ENCODE results near the gene TSPAN14. TPM values are rescaled to one million over a fixed set of nuclear protein-coding genes. Genes with fewer than 3 reads are reported as not detected.
"Not testable (repeated sequence)": the region's sequence is repeated elsewhere in the genome, so short reads cannot be mapped to it uniquely, and the experiment has no call there.

Gene TSPAN14
- 35.7 TPM for total RNA-seq

DNA sequence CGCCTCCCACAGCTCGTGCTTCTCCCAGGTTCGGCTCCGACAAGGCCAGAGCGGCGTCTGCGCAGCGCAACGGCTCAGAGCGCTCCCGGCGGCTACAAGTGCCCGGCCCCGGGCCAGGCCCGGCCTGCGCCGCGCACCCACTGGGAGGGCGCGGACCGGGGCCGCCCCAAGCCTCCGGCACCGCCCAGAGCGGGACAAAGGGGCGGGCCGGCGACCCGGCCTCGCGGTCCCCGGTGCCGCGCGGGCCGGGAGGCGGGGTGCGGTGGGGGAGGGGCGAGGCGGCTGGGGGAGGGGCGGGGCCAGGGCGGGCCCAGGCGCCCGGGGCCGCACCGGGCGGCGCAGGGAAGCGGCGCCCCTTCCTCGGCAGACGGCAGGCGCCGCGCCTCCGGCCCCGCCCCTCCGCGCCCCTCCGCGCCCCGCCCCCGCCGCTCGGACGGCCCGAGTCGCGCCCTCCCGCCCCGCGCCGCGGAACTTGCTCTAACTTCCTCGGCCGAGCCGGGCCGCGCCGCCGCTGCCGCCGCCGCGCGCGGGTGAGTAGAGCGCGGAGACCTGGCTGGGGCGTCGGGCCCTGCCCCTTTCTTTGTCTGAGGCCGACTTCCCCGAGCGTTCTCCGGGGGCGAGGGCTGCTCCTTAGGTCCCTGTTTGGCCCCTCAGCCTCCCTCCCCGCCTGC, at the start of gene TSPAN14:
TSS of gene TSPAN14 (plus strand) at position 469 of the 671 bp plus-strand sequence. CDS start 34,924 bp downstream, outside the sequence.
- DNase-seq: peak; percentile 77

DNA sequence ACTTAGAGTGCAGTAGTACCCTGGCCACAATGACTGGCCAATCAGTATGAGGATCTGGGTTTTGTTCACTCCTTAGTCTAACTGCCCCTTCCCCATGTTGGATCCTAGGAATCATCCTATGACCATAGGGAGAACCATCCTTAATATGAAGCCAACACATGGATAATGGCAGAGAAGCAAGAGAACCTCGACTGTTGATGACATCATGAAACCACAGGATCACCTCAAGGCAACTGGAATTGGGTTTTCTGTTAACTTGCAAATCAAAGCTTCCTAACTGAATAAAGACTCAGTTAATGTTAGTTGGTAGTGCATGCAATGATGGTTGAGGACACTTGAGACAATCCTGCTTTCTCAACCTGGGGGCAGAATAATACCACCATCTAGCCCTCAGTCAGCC, 49.1 kb upstream of the TSPAN14 start:
- no peak for DNase-seq

GRCh38 chr10:80405626-80406025, 48.5 kb upstream of the TSPAN14 start:
- DNase-seq: no peak

GRCh38 chr10:80406204-80406603, 47.9 kb upstream of the TSPAN14 start:
- DNase-seq: no peak

- peak; percentile 32 for DNase-seq
Measured at GRCh38 chr10:80407812-80408241, 46.3 kb upstream of the TSPAN14 start.

DNA sequence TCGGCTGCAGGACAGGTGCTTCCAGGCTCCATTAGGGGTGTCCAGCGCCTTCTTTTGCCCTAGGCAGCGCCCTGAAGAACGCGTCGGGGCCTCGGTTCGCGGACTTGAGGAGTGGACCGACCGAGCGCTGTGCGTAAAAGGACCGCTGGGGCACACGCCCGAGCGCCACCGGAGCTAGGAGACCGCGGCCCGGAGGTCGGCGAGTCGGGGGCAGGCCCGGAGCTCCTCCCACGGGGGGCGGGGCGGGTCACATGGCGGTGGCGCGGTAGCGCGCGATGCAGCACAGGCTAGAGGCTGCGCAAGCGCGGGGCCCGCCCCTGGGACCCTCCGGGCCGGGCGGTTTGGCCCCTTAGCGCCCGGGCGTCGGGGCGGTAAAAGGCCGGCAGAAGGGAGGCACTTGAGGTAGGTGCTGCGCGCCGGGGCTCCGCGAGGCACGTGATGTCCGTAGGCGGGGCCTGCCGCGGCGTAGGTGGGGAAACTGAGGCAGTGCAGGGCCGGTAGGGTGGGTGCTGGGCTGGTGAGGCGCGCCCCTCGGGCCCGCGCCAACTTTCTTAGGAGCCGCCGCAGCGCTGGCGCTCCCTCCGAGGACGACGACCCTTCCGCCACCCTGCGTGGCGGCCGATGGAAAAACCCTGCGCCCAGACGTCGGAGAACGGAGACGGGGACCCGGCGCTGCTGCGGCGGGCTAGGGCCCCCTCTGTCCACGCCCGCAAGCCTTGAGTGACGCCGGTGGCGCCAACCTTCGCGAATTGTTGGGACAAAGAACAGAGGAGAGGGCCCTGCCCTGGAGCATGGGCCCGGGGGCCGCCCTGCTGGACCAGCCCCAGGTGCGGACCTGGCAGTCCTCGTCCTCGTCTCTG, 45.6 kb upstream of the TSPAN14 start, which contains the start of gene PRXL2A:
TSS of gene PRXL2A (plus strand) at position 310 of the 860 bp plus-strand sequence. CDS start 11,917 bp downstream, outside the sequence.
- DNase-seq: peak; percentile 66

DNA sequence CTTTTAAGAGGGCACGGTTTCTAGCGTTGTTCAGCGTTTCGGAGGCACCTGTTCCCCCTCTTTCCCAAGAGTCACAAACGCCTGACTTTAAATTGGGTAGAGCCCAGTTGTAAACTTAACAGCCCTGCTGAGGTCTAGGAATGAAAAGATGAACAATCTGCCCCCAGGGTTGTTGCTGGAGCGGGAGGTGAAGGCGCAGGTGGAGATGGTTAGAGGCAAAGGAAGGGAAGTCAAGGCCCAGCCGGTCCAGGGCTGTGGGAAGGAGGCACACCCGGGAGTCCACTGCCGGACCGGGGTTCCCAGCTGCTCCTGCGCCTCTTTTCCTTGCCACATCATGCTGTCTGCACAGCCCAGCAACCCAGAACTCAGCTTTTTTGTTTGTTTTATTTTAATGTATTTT, 45.0 kb upstream of the TSPAN14 start:
- DNase-seq: no peak

DNA sequence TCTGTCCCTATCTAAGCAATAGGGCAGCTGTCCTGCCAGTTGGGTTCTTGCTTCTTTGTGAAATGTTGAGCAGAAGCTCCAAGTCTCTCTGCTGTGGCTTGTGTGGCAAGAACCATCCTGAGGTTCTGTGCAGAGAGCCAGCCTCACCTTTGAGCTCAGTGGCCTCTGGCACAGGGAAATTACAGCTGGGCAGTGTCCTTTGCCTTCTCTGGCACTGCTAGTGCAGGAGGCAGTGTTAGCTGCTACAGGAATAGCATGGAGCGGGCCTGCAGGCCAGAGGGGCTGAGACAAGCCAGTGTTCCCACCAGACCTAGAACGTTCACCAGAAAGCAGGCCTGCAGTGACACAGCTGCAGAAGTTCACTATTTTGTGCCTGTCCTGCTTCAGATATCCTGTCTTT, 44.0 kb upstream of the TSPAN14 start:
- DNase-seq: no peak

- peak; percentile 43 for DNase-seq
Measured at GRCh38 chr10:80410578-80411145, 43.4 kb upstream of the TSPAN14 start.

DNA sequence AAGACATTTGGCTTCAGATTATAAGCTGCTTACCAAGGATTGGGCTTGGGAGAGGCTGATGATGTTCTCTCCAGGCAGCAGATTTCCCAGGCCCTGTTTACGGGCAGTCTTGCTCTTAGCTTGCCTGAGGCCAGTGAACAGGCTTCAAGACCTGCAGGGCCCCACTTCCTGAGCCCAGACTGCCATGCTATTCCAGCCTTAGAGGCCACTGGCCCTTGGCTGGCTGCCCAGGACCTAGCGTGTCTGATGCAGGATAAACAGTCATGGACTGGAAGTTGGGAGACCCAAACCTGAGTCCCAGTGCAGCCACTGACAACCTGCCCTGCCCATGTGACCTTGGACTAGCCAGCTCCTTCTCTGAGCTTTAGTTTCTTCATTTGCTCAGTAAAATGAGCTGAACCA, 42.8 kb upstream of the TSPAN14 start:
- no peak for DNase-seq

DNA sequence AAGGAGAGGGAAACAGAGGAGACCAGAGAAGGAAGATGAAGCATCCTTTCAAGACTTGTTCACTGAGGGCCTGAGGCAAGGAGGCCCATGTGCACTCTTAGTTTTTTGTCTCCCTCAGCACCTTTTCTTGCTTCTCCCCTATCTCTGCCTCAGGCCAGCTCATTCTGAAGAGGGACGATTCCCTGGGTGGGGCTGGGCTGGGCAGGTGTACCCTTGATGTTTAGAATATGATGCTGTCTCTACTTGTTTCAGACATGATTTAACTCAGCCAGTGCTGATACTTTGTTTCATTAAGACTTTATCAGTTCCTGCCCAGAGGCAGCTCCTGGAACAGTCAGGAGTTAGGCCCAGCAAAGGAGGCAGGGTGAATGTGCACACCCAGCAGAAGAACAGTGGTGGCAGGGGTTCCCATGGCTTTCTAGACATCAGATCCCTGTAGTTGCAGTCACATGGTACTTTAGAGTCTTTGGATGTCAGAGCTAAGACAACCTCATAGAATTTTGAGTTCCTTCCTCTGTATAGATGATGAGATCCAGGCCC, 42.4 kb upstream of the TSPAN14 start:
- no peak for DNase-seq

DNA sequence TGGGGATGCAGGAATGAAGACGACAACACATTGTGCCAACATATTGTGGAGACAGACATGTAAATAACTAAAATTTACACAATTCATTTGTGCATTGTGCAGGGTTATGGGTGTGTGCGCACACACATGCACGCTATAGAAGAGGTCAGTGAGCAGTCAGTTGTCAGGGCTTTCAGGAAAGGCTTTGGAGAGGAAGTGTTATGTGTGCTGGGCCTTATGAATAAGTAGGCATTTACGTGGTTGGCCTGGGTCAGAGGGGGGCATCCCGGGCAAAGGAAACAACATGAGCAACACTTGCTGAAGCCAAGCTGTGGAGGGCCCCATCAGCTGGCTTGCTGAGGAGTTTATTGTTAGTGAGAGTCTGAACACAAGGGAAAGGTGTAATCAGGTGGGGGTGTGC, 41.6 kb upstream of the TSPAN14 start:
- DNase-seq: no peak

GRCh38 chr10:80413271-80413996, 40.7 kb upstream of the TSPAN14 start:
- no peak for DNase-seq

GRCh38 chr10:80414142-80414895, 39.8 kb upstream of the TSPAN14 start:
- DNase-seq: no peak

GRCh38 chr10:80415734-80416478, 38.2 kb upstream of the TSPAN14 start:
- DNase-seq: peak; percentile 28

- DNase-seq: no peak
Measured at GRCh38 chr10:80416479-80417098, 37.5 kb upstream of the TSPAN14 start.

DNA sequence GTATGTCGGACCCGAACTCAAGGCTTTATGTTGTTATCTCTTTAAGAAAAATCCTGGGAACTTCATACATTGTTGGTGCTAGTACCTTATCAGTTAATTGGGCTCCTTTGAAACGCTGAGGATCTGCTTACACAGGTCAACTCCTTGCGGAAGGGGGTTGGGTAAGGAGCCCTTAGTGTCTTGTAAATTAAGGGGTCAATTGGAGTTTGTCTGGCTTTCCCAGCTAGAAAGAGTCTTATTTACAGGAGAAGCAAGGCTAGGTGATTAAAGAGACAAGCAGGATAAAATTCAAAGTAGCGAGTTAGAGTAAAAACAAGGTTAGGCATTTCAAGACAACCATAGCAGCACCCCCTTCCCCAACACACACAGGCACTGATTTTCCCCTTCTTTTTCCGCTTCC, 36.9 kb upstream of the TSPAN14 start:
- not testable (repeated sequence) for DNase-seq

GRCh38 chr10:80421050-80421706, 32.9 kb upstream of the TSPAN14 start:
- DNase-seq: no peak

- no peak for DNase-seq
Measured at GRCh38 chr10:80421707-80422536, 32.2 kb upstream of the TSPAN14 start.

Measured in occipital lobe (tissue), 2 donors.